HepG2 (cell line): ENCODE measurements around the gene SYDE2. TPM values are rescaled to one million over a fixed set of nuclear protein-coding genes. Genes with fewer than 3 reads are reported as not detected.

Experiments used
- ATM ChIP-seq: fragments of 450-650 bp; IDR thresholded peaks from 2 replicates; pipeline ENCODE4 v1.7.1; 2017; ENCODE audit warnings: mild to moderate bottlenecking, borderline replicate concordance
- CAMTA2 ChIP-seq: sonication (generic); formaldehyde crosslinking; IDR thresholded peaks from 2 replicates; pipeline ENCODE4 v1.4.0; 2020; ENCODE audit warnings: mild to moderate bottlenecking, missing genetic modification reagents, borderline replicate concordance
- HMGXB3 ChIP-seq: sonication (generic); formaldehyde crosslinking; IDR thresholded peaks from 2 replicates; pipeline ENCODE4 v1.4.0; 2020; ENCODE audit warnings: missing genetic modification reagents, borderline replicate concordance
- HOXD1 ChIP-seq: sonication (generic); formaldehyde crosslinking; IDR thresholded peaks from 2 replicates; pipeline ENCODE4 v1.5.0; 2020; ENCODE audit warnings: missing genetic modification reagents
- JUND ChIP-seq: sonication (generic); formaldehyde crosslinking; IDR thresholded peaks from 2 replicates; pipeline ENCODE4 v1.8.0; 2022; ENCODE audit warnings: mild to moderate bottlenecking, missing genetic modification reagents
- KDM2A ChIP-seq: sonication (generic); formaldehyde crosslinking; IDR thresholded peaks from 2 replicates; pipeline ENCODE4 v1.4.0; 2020; ENCODE audit warnings: low read depth, missing genetic modification reagents, borderline replicate concordance
- KMT2B ChIP-seq: IDR thresholded peaks from 2 replicates; pipeline ENCODE4 v1.6.1; 2016; ENCODE audit warnings: missing genetic modification reagents, missing compliant biosample characterization
- PAWR ChIP-seq: sonication (generic); formaldehyde crosslinking; IDR thresholded peaks from 2 replicates; pipeline ENCODE4 v1.4.0; 2020; ENCODE audit warnings: missing genetic modification reagents, mild to moderate bottlenecking, borderline replicate concordance
- REPIN1 ChIP-seq: sonication (generic); formaldehyde crosslinking; IDR thresholded peaks from 2 replicates; pipeline ENCODE4 v1.8.0; 2022; ENCODE audit warnings: missing genetic modification reagents, low read depth, mild to moderate bottlenecking, borderline replicate concordance
- REST ChIP-seq, 2 experiments: IDR thresholded peaks; 2 replicates each; pipeline ENCODE4 v1.6.1; 2011 to 2012; ENCODE audit warnings: low read length in 2 of 2, borderline replicate concordance in 1 of 2, low read depth in 1 of 2, mild to moderate bottlenecking in 1 of 2, moderate library complexity in 1 of 2
- SOX13 ChIP-seq, 3 experiments: fragments of 450-650 bp in 1 of 3; sonication (generic) in 1 of 3; formaldehyde crosslinking in 1 of 3; IDR thresholded peaks in 2 of 3; conservative IDR thresholded peaks in 1 of 3; 2 replicates each; pipeline versions ENCODE4 v1.5.0 to v1.6.1; 2016 to 2020; ENCODE audit warnings: antibody characterized with exemption in 1 of 3, mild to moderate bottlenecking in 1 of 3, missing compliant biosample characterization in 1 of 3, missing genetic modification reagents in 1 of 3, moderate library complexity in 1 of 3
- YEATS2 ChIP-seq: sonication (generic); formaldehyde crosslinking; IDR thresholded peaks from 2 replicates; pipeline ENCODE4 v1.4.0; 2020; ENCODE audit warnings: missing genetic modification reagents, borderline replicate concordance
- ZNF350 ChIP-seq: sonication (generic); formaldehyde crosslinking; IDR thresholded peaks from 2 replicates; pipeline ENCODE4 v1.4.0; 2020; ENCODE audit warnings: mild to moderate bottlenecking, low read depth, missing genetic modification reagents, borderline replicate concordance
- ZNF563 ChIP-seq: sonication (generic); formaldehyde crosslinking; IDR thresholded peaks from 2 replicates; pipeline ENCODE4 v1.8.0; 2022; ENCODE audit warnings: mild to moderate bottlenecking, moderate library complexity, missing genetic modification reagents
- ZNF589 ChIP-seq: sonication (generic); formaldehyde crosslinking; conservative IDR thresholded peaks from 2 replicates; pipeline ENCODE4 v1.8.0; 2022; ENCODE audit warnings: mild to moderate bottlenecking, moderate library complexity, missing genetic modification reagents
- ZNF619 ChIP-seq: sonication (generic); formaldehyde crosslinking; IDR thresholded peaks from 2 replicates; pipeline ENCODE4 v1.4.0; 2020; ENCODE audit warnings: mild to moderate bottlenecking, missing genetic modification reagents
- polyA plus RNA-seq, 8 experiments: library from polyadenylated mRNA; depleted of rRNA in 3 of 8; stranded (reverse) in 7 of 8; unstranded in 1 of 8; fragments of >200 nt; fragmentation: Illumina TruSeq in 4 of 8; extraction: Trizol in 4 of 8; gene quantifications; 2 replicates each; pipeline versions ENCODE4 v1.2.1 to v1.2.3, GENCODE V29; 2011 to 2016; ENCODE audit warnings: low read depth in 4 of 8, missing spikeins in 1 of 8, mixed read lengths in 1 of 8; ENCODE audit not compliant: insufficient read depth in 1 of 8
- total RNA-seq, 5 experiments: library from RNA; depleted of rRNA; stranded (reverse); fragments of >200 nt; fragmentation: Illumina TruSeq; extraction: Trizol; gene quantifications; 2 replicates each; pipeline ENCODE4 v1.2.3, GENCODE V29; 2016; ENCODE audit warnings: low read depth in 1 of 5
- TF ChIP-seq, protein P1 (sequence below): sonication (generic); formaldehyde crosslinking; IDR thresholded peaks from 2 replicates; pipeline ENCODE4 v1.4.0; 2020; ENCODE audit warnings: missing genetic modification reagents

The SYDE2 gene
- total and polyA plus RNA-seq, 2 of the 13 experiments (the other 11 are each of a cell fraction or from before 2014, with no cell fraction given) = 1.8 to 5.3 TPM

DNA sequence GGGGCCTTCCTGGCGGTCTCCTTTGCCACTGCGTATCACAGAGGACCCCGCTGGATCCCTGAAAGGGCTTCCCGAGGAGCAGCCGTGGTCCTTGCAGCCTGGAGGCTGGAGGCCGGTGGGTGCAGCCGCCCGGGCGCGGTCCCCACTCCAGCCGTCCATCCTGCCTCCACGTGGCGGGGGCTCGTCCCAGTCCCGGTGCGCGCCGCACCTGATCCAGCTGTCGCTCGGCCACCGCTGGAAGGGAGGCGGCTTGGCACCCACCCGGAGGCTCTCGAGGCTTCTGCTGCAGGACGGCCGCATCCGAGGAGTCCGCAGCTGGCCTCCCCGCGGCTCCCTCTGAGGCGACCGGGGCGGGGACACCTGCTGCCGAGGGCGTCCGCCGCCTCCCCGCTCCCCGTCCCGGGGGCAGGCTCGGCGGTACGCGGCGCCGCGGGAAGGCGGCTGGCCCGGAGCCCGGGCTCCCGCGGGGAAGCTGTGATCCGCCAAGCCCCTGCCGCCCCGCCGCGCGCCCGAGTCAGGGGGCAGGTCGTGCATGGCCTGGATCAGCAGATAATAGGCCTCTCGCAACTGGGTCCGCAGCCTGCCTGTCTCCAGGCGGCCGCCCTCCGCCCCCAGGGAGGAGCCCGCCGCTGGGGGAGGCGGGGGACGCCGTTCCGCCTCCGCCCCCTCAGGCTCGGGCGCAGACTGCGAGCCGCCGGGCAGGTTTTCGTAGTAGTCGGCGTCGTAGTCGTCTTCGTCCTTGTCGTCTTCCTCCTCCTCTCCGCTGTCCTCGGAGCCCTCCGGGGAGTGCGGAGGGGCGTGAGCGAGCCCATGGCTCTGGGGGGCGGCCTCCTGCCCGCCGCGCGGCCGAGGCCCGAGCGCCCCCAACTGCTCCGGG, at the start of gene SYDE2 (continued):
- TF ChIP-seq HMGXB3 (CRISPR knock-in tag) = no peak
- TF ChIP-seq PAWR = no peak
- TF ChIP-seq ZNF350 (CRISPR knock-in tag) = peak; percentile 25; the same call in 1 of the 2 replicates
- no peak for TF ChIP-seq CAMTA2 (CRISPR knock-in tag)
- TF ChIP-seq ZNF589 (CRISPR knock-in tag) = no peak
- peak; percentile 0; the same call in 1 of the 2 replicates for TF ChIP-seq KMT2B (CRISPR knock-in tag)
- no peak for TF ChIP-seq SOX13 (IDR thresholded peaks at IDR 0.05)
- peak in 1 of 2 experiments; percentile 16; a peak in 1 of 4 replicates for TF ChIP-seq SOX13 (CRISPR knock-in tag; conservative IDR thresholded peaks at IDR 0.05 in 1 of 2, IDR thresholded peaks at IDR 0.05 in 1 of 2)
- peak; percentile 64; the same call in 1 of the 2 replicates for TF ChIP-seq KDM2A (CRISPR knock-in tag)
- no peak for TF ChIP-seq REPIN1 (CRISPR knock-in tag)
- TF ChIP-seq REST (IDR thresholded peaks at IDR 0.05; ENCODE audit: borderline replicate concordance in 1 of 2, low read depth in 1 of 2, low read length in 2 of 2) = peak in 1 of 2 experiments; percentile 30; a peak in 1 of 4 replicates
- no peak for TF ChIP-seq ATM
- TF ChIP-seq HOXD1 (CRISPR knock-in tag) = 0 out of 2 replicates have a peak, but pooled peaks have one; percentile 50
- peak; percentile 31; the same call in 1 of the 2 replicates for TF ChIP-seq ZNF563 (CRISPR knock-in tag)
- TF ChIP-seq, protein P1, sequence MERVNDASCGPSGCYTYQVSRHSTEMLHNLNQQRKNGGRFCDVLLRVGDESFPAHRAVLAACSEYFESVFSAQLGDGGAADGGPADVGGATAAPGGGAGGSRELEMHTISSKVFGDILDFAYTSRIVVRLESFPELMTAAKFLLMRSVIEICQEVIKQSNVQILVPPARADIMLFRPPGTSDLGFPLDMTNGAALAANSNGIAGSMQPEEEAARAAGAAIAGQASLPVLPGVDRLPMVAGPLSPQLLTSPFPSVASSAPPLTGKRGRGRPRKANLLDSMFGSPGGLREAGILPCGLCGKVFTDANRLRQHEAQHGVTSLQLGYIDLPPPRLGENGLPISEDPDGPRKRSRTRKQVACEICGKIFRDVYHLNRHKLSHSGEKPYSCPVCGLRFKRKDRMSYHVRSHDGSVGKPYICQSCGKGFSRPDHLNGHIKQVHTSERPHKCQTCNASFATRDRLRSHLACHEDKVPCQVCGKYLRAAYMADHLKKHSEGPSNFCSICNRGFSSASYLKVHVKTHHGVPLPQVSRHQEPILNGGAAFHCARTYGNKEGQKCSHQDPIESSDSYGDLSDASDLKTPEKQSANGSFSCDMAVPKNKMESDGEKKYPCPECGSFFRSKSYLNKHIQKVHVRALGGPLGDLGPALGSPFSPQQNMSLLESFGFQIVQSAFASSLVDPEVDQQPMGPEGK (CRISPR knock-in tag) = peak; percentile 96
- TF ChIP-seq YEATS2 (CRISPR knock-in tag) = no peak
- no peak for TF ChIP-seq JUND (CRISPR knock-in tag)
- no peak for TF ChIP-seq ZNF619 (CRISPR knock-in tag)
